Adipocyte (in vitro differentiated cells): ENCODE measurements around the gene RNF181.
"Not testable (repeated sequence)": the region's sequence is repeated elsewhere in the genome, so short reads cannot be mapped to it uniquely, and the experiment has no call there.

ENCODE experiments used
- DNase-seq: peaks from one replicate; pipeline ENCODE4 v3.0.0-alpha.2; 2015; ENCODE audit warnings: low read depth
- H3K27me3 ChIP-seq: replicated peaks from 2 replicates; pipeline ENCODE4 v1.7.0; 2013; ENCODE audit warnings: mild to moderate bottlenecking, low read length, moderate library complexity; ENCODE audit not compliant: control insufficient read depth, insufficient read depth
- H3K36me3 ChIP-seq: 2 replicates; pipeline ENCODE4 v1.7.0; 2013; ENCODE audit warnings: low read length, mild to moderate bottlenecking, moderate library complexity; ENCODE audit not compliant: control insufficient read depth, insufficient read depth, severe bottlenecking
- H3K4me1 ChIP-seq: 2 replicates; pipeline ENCODE4 v1.7.0; 2013; ENCODE audit warnings: mild to moderate bottlenecking, low read length, moderate library complexity; ENCODE audit not compliant: control insufficient read depth, insufficient read depth
- H3K4me3 ChIP-seq: 2 replicates; pipeline ENCODE4 v1.7.0; 2013; ENCODE audit warnings: mild to moderate bottlenecking, low read length, moderate library complexity
- H3K9ac ChIP-seq: 2 replicates; pipeline ENCODE4 v1.7.0; 2013; ENCODE audit warnings: mild to moderate bottlenecking, low read length, moderate library complexity
- H3K9me3 ChIP-seq: 2 replicates; pipeline ENCODE4 v1.7.0; 2013; ENCODE audit warnings: mild to moderate bottlenecking, low read length, moderate library complexity; ENCODE audit not compliant: control insufficient read depth

RNF181 gene

GRCh38 chr2:85607268-85608215 lies 12.0 kb downstream of the RNF181 start:
- Histone ChIP-seq H3K36me3 (peaks cover 15% of the 10 kb centered on the region), H3K27me3 (no peaks in the 10 kb centered on the region), H3K4me1 (peaks cover 34% of the 10 kb centered on the region), H3K4me3 (no peak overlapping the region), H3K9me3 (no peaks in the 10 kb centered on the region), H3K9ac (peak overlapping the region; percentile 12)
- DNase-seq = no peak

DNA sequence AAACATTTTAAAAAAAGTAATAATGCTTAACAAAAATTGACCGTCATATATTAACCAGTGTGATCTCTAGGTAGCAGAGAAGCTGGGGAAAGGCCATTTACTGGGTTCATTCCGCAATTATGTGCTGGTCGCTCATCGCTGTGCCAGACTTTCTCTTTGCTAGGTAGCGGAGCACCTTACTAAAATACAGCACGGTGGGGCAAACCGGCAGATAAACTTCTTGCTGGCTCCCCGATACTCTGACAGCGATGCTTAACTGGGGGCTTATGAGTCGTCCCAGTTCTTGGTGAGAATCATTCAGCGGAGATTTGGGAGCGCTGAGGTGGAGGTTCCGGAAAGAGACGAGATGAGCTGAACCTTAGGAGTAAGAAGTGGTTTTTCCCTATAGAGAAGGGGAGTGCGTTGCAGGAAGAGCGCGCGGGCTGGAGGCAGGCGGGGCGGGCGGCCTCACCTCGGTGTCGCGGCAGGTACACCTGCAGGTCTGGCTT lies 15.7 kb downstream of the RNF181 start:
- H3K9me3 ChIP-seq = no peaks in the 10 kb centered on the region

GRCh38 chr2:85611705-85612587 lies 16.4 kb downstream of the RNF181 start, which contains the start of gene C2orf68:
C2orf68 (minus strand) TSS chr2:85612066; CDS start chr2:85611984, 82 bp downstream.
- H3K4me1 ChIP-seq = peaks cover 10% of the 10 kb centered on the region
- no peaks in the 10 kb centered on the region for H3K9me3 ChIP-seq
- DNase-seq = peak; percentile 96
- peaks cover 15% of the 10 kb centered on the region for H3K36me3 ChIP-seq
- no peaks in the 10 kb centered on the region for H3K27me3 ChIP-seq
- H3K9ac ChIP-seq = peak within 1 kb of the TSS; percentile 92
- H3K4me3 ChIP-seq = peak within 1 kb of the TSS; percentile 93

More for the DNA sequence above, 15.7 kb downstream of the RNF181 start:
- H3K4me1 ChIP-seq = peaks cover 9% of the 10 kb centered on the region
- peak overlapping the region; percentile 92 for H3K9ac ChIP-seq
- peak overlapping the region; percentile 93 for H3K4me3 ChIP-seq
- peaks cover 15% of the 10 kb centered on the region for H3K36me3 ChIP-seq
- peak; percentile 27 for DNase-seq
- H3K27me3 ChIP-seq = no peaks in the 10 kb centered on the region

DNA sequence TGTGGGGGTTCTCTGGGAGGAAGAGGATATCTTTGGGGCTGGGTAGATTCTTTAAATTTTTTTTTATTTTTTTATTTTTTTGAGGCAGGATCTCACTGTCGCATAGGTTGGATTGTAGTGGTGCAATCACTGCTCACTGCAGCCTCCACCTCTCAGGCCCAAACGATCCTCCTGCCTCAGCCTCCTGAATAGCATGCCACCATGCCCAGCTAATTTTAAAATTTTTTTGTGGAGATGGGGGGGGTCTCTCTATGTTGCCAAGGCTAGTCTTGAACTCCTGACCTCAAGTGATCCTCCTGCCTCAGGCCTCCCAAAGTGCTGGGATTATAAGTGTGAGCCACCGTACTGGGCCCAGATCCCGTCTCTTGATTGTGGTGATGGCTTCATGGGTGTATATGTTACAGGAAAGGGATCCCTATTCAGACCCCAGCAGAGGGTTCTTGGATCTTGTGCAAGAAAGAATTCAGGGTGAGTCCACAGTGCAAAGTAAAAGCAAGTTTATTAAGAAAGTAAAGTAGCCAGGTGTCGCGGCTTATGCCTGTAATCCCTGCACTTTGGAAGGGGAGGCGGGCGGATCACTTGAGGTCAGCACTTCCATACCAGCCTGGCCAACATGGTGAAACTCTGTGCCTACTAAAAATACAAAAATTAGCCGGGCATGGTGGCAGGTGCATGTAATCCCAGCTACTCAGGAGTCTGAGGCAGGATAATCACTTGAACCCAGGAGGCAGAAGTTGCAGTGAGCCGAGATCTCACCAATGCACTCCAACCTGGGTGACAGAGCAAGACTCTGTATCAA lies 18.4 kb downstream of the RNF181 start:
- no peak for DNase-seq
- Histone ChIP-seq H3K4me3 (no peak overlapping the region), H3K4me1 (peaks cover 19% of the 10 kb centered on the region), H3K36me3 (peaks cover 2% of the 10 kb centered on the region), H3K27me3 (no peaks in the 10 kb centered on the region), H3K9ac (no peak overlapping the region), H3K9me3 (no peaks in the 10 kb centered on the region)

DNA sequence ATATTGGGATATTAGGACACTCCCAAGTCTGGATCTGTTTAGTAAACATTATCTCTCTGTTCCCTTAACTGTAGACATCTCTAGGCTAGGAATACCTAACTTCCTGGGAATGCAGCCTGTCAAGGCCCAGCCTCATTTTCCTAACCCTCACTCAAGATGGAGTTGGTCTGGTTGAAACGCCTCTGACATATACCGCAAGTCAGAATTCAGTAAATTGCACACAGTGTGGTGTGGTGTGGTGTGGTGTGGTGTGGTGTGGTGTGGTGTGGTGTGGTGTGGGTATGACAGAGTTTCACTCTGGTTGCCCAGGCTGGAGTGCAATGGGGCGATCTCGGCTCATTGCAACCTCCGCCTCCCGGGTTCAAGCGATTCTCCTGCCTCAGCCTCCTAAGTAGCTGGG lies 19.2 kb downstream of the RNF181 start:
- not testable (repeated sequence) for H3K4me3 ChIP-seq, H3K9me3 ChIP-seq, H3K9ac ChIP-seq, DNase-seq, H3K36me3 ChIP-seq, H3K27me3 ChIP-seq
- peaks cover 24% of the 10 kb centered on the region for H3K4me1 ChIP-seq

DNA sequence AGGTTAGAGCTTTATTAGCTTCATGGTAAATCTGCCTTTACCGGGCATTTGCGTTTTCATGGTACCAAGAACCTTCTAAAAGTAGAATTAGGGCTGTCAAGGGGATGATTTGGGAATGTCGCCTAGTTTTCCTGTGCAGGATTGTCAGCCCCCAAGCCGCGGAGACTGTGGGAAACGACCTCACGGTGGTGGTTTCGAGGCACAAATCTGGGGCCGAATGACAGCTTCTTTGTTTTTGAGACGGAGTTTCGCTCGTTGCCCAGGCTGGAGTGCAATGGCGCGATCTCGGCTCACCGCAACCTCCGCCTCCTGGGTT lies 19.8 kb downstream of the RNF181 start:
- Histone ChIP-seq H3K9ac (peak overlapping the region; percentile 95), H3K9me3 (no peaks in the 10 kb centered on the region), H3K4me1 (peaks cover 22% of the 10 kb centered on the region), H3K27me3 (no peaks in the 10 kb centered on the region), H3K4me3 (no peak overlapping the region), H3K36me3 (peaks cover 9% of the 10 kb centered on the region)
- DNase-seq = no peak

DNA sequence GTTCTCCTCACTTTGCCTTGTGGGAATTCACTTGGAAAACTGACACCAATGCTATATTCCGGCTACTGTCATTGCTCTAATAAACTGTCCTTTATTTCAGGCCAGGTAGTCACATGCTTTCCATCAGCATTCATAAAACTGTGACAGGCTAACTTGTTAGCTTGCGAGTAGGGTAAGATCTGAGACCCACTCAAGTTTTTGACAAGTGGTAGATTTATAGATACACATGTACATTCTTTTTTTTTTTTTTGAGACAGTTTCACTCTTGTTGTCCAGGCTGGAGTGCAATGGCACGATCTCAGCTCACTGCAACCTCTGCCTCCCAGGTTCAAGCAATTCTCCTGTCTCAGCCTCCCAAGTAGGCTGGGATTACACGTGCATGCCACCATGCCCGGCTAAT lies 22.2 kb downstream of the RNF181 start:
- peaks cover 16% of the 10 kb centered on the region for H3K4me1 ChIP-seq
- H3K27me3 ChIP-seq, DNase-seq, H3K9me3 ChIP-seq: not testable (repeated sequence)
- H3K4me3 ChIP-seq = peak overlapping the region; percentile 95
- H3K36me3 ChIP-seq = peaks cover 30% of the 10 kb centered on the region
- H3K9ac ChIP-seq = peak overlapping the region; percentile 95

GRCh38 chr2:85619617-85620016 lies 24.1 kb downstream of the RNF181 start:
- peaks cover 48% of the 10 kb centered on the region for H3K36me3 ChIP-seq
- no peak overlapping the region for H3K9ac ChIP-seq
- H3K27me3 ChIP-seq = no peaks in the 10 kb centered on the region

GRCh38 chr2:85621338-85621737 lies 25.8 kb downstream of the RNF181 start:
- DNase-seq = no peak
- no peak overlapping the region for H3K9ac ChIP-seq
- peaks cover 16% of the 10 kb centered on the region for H3K4me1 ChIP-seq
- no peak overlapping the region for H3K4me3 ChIP-seq
- H3K9me3 ChIP-seq = no peaks in the 10 kb centered on the region
- peaks cover 65% of the 10 kb centered on the region for H3K36me3 ChIP-seq
- no peaks in the 10 kb centered on the region for H3K27me3 ChIP-seq

More at GRCh38 chr2:85619617-85620016, 24.1 kb downstream of the RNF181 start:
- H3K4me1 ChIP-seq = peaks cover 16% of the 10 kb centered on the region
- no peak overlapping the region for H3K4me3 ChIP-seq
- no peaks in the 10 kb centered on the region for H3K9me3 ChIP-seq
- DNase-seq = peak; percentile 33

DNA sequence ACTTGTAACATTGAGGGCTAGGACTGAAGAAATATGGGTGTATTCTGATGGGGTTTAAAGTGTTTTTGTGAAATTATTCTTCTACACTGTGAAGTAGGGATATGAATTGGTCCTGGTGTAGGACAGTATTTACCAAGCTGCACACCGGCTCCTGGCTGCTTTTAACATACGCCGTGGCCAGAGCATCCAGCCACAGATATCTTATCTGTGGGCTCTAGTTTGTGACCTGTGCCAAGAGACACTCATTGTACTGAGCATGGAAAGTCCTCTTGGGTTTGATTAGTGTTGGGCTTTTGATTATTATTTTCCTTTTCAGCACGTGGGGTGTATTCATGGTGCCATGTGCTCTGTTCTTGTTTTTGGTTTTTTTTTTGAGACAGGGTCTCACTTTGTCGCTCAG lies 28.4 kb downstream of the RNF181 start:
- Histone ChIP-seq H3K36me3 (peaks cover 89% of the 10 kb centered on the region), H3K9ac (no peak overlapping the region), H3K9me3 (no peaks in the 10 kb centered on the region), H3K4me1 (peaks cover 5% of the 10 kb centered on the region), H3K27me3 (no peaks in the 10 kb centered on the region), H3K4me3 (no peak overlapping the region)
- no peak for DNase-seq
